Gastroesophageal sphincter (tissue), 3 donors: ENCODE measurements around the gene GPR15LG.

Source experiments
- EP300 ChIP-seq: sonication (generic); formaldehyde crosslinking; IDR thresholded peaks from one replicate; pipeline ENCODE4 v1.6.1; 2017; ENCODE audit warnings: antibody characterized with exemption, mild to moderate bottlenecking
- POLR2A ChIP-seq, 2 donors: fragments of 450-650 bp; IDR thresholded peaks; one replicate each; pipeline ENCODE4 v1.6.1; 2017; ENCODE audit warnings: antibody characterized with exemption in 2 of 2, mild to moderate bottlenecking in 2 of 2, moderate library complexity in 1 of 2
- POLR2AphosphoS5 ChIP-seq: sonication (generic); formaldehyde crosslinking; IDR thresholded peaks from one replicate; pipeline ENCODE4 v1.6.1; 2017; ENCODE audit warnings: antibody characterized with exemption
- TF ChIP-seq, protein P1 (sequence below), 4 experiments: fragments of 200-600 bp in 2 of 4; fragments of 450-650 bp in 2 of 4; sonication (generic) in 1 of 4; IDR thresholded peaks; one replicate each; pipeline ENCODE4 v1.5.1; 2017 to 2019; ENCODE audit warnings: antibody characterized with exemption in 4 of 4, mild to moderate bottlenecking in 2 of 4, moderate library complexity in 2 of 4

DNA sequence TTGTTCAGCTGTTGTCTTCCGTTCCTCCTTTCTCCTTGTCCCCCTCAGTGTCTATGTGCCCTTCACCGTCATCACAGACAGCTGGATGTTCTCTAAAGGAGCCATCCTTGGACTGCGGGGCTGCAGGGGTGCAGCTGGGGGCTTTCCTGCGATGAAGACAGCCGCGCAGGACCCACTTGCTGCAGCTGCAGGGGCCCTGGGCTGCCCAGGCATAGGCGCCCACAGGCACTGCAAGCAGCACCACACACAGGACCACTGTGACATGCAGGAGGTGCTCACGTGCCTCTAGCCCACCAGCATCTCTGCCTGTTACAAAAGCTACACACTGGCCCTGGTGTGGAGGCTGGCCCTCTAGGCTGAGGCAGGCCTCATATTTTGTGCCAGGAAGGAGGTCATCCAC is 48.3 kb downstream of the GPR15LG start:
- TF ChIP-seq, protein P1, sequence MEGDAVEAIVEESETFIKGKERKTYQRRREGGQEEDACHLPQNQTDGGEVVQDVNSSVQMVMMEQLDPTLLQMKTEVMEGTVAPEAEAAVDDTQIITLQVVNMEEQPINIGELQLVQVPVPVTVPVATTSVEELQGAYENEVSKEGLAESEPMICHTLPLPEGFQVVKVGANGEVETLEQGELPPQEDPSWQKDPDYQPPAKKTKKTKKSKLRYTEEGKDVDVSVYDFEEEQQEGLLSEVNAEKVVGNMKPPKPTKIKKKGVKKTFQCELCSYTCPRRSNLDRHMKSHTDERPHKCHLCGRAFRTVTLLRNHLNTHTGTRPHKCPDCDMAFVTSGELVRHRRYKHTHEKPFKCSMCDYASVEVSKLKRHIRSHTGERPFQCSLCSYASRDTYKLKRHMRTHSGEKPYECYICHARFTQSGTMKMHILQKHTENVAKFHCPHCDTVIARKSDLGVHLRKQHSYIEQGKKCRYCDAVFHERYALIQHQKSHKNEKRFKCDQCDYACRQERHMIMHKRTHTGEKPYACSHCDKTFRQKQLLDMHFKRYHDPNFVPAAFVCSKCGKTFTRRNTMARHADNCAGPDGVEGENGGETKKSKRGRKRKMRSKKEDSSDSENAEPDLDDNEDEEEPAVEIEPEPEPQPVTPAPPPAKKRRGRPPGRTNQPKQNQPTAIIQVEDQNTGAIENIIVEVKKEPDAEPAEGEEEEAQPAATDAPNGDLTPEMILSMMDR (IDR thresholded peaks at IDR 0.05): no peak
- TF ChIP-seq EP300 (no peak), POLR2AphosphoS5 (no peak), POLR2A (IDR thresholded peaks at IDR 0.05) (no peak)
